ENCODE results near the gene UGP2. TPM values are rescaled to one million over a fixed set of nuclear protein-coding genes. Genes with fewer than 3 reads are reported as not detected.

UGP2 gene
- total RNA-seq, 1 donor from 2014 or later, result 69.9 TPM

DNA sequence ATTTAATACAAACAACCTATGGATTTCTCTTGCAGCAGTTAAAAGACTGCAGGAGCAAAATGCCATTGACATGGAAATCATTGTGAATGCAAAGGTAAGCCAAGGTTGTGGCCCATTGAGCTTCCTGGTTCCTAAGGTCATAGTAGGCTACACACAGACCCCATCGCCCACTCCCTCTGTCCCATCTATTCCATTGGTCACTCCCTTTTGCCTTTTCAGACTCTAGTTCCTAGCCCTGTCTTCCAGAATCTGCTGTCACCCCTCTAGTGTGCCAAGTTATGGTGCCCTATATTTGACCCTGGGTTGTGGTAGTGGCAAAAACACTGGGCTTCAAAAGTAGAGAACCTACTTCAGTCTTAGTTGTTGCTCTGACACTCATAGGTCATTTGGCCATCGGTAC, 44.7 kb downstream of the UGP2 start:
- peaks cover 1% of the 10 kb centered on the region for H3K36me3 ChIP-seq (ENCODE audit: control insufficient read depth, insufficient read depth, low read length)

DNA sequence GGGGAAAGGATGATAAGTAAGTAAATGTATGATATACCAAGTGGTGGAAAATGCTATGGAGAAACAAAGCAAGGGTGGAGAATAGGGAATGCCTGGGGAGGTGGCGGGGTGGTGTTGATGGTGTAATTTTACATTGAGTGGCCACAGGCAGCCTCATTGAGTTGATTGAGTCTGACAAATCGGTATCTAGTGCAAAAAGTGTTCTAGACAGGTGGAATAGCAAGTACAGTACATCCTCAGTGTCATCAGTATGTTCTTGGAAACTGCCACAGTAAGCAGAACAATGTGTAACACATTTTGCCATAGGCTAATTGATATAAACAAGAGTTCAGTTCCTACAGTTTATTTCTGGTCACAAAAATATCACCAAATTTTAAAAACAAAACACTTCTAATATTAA, 46.4 kb downstream of the UGP2 start:
- peaks cover 1% of the 10 kb centered on the region for H3K36me3 ChIP-seq (ENCODE audit: control insufficient read depth, insufficient read depth, low read length)

More for the DNA sequence above, 44.7 kb downstream of the UGP2 start:
- TF ChIP-seq, protein P1, sequence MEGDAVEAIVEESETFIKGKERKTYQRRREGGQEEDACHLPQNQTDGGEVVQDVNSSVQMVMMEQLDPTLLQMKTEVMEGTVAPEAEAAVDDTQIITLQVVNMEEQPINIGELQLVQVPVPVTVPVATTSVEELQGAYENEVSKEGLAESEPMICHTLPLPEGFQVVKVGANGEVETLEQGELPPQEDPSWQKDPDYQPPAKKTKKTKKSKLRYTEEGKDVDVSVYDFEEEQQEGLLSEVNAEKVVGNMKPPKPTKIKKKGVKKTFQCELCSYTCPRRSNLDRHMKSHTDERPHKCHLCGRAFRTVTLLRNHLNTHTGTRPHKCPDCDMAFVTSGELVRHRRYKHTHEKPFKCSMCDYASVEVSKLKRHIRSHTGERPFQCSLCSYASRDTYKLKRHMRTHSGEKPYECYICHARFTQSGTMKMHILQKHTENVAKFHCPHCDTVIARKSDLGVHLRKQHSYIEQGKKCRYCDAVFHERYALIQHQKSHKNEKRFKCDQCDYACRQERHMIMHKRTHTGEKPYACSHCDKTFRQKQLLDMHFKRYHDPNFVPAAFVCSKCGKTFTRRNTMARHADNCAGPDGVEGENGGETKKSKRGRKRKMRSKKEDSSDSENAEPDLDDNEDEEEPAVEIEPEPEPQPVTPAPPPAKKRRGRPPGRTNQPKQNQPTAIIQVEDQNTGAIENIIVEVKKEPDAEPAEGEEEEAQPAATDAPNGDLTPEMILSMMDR (IDR thresholded peaks at IDR 0.05; ENCODE audit: insufficient read depth, low read length, poor library complexity, severe bottlenecking), result no peak
- DNase-seq (ENCODE audit: low read depth), result no peak
- Histone ChIP-seq H3K27me3 (ENCODE audit: control insufficient read depth, insufficient read depth, low read length) (no peaks in the 10 kb centered on the region), H3K4me3 (ENCODE audit: low read depth, low read length) (no peak overlapping the region)

DNA sequence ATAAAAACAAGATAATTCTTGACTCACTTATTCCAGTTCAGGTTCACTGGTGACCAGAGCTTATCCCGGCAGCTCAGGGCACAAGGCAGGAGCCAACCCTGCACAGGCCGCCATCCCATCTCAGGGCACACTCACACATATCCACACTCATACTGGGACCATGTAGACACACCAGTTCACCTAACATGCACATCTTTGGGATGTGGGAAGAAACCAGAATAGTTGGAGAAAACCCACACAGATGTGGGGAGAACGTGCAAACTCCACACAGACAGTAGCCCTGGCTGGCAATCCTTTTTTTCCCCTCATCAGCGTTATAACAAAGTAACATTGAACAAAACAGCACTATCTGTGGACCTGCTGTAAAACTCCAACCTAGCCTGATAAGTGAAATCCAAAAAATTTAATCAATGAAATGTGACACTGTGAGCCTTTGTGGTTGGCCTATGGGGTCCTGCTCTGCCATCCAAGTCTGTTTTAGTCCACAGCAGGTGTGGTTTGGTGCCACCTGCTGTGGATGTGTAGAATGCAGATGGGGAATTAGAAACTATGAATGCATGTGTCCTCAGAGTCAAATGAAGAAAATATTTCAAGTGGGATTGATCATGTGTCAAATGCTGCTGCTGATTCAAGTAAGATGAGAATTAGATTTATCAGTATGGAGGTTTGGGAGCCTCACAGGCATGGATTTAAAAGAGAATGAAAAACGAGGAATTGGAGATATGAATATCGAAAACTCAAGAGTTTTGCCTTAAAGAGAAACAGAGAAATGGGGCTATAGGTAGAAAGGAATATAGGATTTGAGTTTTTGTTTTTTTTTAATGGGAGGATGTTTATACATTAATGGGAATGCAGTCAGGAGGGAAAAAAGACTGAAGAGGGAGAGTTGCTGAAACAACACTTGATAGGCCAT, 47.0 kb downstream of the UGP2 start:
- H3K36me3 ChIP-seq (ENCODE audit: control insufficient read depth, insufficient read depth, low read length), result peaks cover 1% of the 10 kb centered on the region
- TF ChIP-seq, protein P1 (IDR thresholded peaks at IDR 0.05; ENCODE audit: insufficient read depth, low read length, poor library complexity, severe bottlenecking), result peak; percentile 83
- no peak overlapping the region for H3K4me3 ChIP-seq (ENCODE audit: low read depth, low read length)
- H3K27me3 ChIP-seq (ENCODE audit: control insufficient read depth, insufficient read depth, low read length), result no peaks in the 10 kb centered on the region
- DNase-seq (ENCODE audit: low read depth), result peak; percentile 2

More for the DNA sequence above, 46.4 kb downstream of the UGP2 start:
- Histone ChIP-seq H3K27me3 (ENCODE audit: control insufficient read depth, insufficient read depth, low read length) (no peaks in the 10 kb centered on the region), H3K4me3 (ENCODE audit: low read depth, low read length) (no peak overlapping the region)
- TF ChIP-seq, protein P1 (IDR thresholded peaks at IDR 0.05; ENCODE audit: insufficient read depth, low read length, poor library complexity, severe bottlenecking), result no peak
- no peak for DNase-seq (ENCODE audit: low read depth)

DNA sequence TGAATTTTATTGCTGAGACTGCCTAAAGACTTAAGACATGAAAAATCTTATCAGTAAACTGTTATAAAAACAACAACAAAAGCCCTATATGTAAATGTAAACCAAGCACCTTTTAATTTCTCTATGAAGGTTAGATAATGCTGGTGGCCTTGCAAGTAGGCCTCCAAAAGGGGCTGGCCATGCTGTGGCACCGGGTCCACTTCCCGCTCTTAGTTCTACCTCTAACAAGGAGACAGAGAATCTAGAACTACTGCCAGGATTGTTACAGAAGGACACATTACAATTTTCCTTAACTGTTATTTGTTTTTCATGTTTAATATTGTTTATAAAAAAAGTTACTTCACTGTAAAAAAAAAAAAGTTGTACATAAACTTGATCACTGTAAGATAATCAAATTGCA, 49.0 kb downstream of the UGP2 start:
- H3K27me3 ChIP-seq (ENCODE audit: control insufficient read depth, insufficient read depth, low read length), result no peaks in the 10 kb centered on the region
- DNase-seq (ENCODE audit: low read depth), result no peak
- H3K4me3 ChIP-seq (ENCODE audit: low read depth, low read length), result no peak overlapping the region
- TF ChIP-seq, protein P1 (IDR thresholded peaks at IDR 0.05; ENCODE audit: insufficient read depth, low read length, poor library complexity, severe bottlenecking), result no peak
- no peaks in the 10 kb centered on the region for H3K36me3 ChIP-seq (ENCODE audit: control insufficient read depth, insufficient read depth, low read length)

DNA sequence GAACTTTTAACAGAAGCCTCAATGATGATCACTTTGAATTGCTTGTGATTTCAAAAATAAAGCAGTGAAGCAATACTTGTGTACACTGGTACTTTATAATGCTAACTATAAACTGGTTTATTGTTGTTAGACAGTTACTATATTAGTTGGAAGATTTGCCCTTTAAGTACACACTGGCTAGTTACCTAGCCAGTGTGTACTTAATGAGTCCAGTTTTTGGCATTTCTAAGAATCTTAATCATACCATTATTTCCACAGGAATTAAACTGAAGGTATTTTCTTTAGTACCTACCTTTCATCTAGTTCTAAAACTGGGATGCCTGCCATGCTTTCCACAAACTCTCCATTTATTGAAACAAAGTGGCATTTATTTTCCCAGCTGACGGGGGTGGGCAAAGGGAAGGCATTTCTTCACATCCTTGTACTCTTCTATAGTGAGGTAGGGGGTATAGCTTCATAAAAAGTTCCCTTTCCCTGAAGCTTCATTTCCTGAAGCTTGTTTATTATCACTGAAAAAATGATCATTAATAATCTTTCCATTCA, 49.9 kb downstream of the UGP2 start:
- Histone ChIP-seq H3K36me3 (ENCODE audit: control insufficient read depth, insufficient read depth, low read length) (no peaks in the 10 kb centered on the region), H3K4me3 (ENCODE audit: low read depth, low read length) (no peak overlapping the region), H3K27me3 (ENCODE audit: control insufficient read depth, insufficient read depth, low read length) (no peaks in the 10 kb centered on the region)
- no peak for DNase-seq (ENCODE audit: low read depth)
- TF ChIP-seq, protein P1 (IDR thresholded peaks at IDR 0.05; ENCODE audit: insufficient read depth, low read length, poor library complexity, severe bottlenecking), result no peak
